GM12875 (cell line): Measurements from ENCODE around the gene GCK.

Experiments used
- H3K4me3 ChIP-seq: one replicate; pipeline ENCODE4 v1.5.1; 2011; ENCODE audit warnings: low read depth, low read length, control low read depth
- TF ChIP-seq, protein P1 (sequence below): IDR thresholded peaks from 2 replicates; pipeline ENCODE4 v1.5.1; 2011; ENCODE audit warnings: low read depth, mild to moderate bottlenecking, control low read depth, inconsistent platforms, low read length, moderate library complexity, borderline replicate concordance; ENCODE audit not compliant: insufficient read depth

GCK gene

DNA sequence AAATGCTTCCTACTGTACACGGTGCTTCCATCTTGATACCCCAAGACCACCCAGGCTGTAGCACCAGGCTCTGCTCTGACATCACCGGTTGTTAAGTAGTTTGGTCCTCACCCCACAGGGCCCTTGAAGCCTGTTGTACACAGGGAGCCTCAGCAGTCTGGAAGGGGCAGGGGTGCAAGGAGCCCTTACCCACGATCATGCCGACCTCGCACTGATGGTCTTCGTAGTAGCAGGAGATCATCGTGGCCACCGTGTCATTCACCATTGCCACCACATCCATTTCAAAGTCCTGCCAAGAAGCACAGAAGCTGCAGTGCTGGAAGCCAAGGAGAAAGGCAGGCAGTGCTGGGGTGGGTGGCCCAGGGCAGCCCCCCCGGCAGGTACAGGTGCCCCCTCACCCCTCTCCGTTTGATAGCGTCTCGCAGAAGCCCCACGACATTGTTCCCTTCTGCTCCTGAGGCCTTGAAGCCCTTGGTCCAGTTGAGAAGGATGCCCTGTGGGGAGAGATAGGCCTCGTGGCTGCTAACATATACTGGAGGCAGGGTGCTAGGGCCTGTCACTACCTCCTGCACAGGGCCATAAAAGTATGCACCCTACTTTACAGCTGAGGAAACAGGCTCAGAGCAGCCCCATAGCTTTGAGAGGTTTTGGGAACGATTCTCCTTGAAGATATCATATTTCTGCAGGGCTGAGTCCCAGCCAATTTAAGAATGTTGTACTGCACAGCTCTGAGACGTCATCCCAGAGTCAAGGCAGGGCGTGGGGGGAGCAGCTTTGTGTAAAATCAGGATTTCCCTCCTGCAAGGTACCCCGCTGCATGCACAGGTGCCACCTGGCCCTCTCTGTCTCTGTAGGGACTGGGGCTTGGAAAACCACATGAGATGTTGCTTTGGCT lies 39.4 kb downstream of the GCK start:
- no peak overlapping the region for H3K4me3 ChIP-seq
- TF ChIP-seq, protein P1, sequence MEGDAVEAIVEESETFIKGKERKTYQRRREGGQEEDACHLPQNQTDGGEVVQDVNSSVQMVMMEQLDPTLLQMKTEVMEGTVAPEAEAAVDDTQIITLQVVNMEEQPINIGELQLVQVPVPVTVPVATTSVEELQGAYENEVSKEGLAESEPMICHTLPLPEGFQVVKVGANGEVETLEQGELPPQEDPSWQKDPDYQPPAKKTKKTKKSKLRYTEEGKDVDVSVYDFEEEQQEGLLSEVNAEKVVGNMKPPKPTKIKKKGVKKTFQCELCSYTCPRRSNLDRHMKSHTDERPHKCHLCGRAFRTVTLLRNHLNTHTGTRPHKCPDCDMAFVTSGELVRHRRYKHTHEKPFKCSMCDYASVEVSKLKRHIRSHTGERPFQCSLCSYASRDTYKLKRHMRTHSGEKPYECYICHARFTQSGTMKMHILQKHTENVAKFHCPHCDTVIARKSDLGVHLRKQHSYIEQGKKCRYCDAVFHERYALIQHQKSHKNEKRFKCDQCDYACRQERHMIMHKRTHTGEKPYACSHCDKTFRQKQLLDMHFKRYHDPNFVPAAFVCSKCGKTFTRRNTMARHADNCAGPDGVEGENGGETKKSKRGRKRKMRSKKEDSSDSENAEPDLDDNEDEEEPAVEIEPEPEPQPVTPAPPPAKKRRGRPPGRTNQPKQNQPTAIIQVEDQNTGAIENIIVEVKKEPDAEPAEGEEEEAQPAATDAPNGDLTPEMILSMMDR = no peak

DNA sequence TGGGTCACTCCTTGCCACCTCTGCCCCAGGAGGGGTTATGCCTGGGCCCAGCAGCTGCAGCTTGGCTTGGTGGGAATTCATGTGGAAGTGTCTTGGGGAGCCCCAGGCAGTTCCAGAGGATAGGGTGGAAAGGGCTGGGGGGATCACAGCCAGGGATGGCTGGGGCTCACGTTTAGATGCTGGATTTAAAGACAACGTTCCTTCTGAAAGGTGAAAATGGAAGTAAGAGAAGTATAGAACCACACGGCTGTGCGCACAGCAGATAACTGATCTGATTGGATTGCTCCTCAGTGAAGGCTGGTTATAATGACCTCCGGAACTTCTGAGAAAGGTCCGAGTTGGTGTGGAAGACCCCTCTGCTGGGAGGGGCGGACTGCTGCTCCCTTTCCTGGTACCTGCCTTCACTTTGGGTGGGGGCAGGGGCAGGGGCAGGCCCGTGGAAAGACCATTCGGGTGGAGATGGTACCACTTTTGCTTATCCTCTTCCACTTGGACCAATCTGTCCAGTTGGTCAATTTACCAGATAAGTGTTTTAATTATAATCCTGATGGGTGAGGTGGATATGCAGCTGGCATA lies 40.2 kb downstream of the GCK start:
- TF ChIP-seq, protein P1 = no peak
- H3K4me3 ChIP-seq = no peak overlapping the region

DNA sequence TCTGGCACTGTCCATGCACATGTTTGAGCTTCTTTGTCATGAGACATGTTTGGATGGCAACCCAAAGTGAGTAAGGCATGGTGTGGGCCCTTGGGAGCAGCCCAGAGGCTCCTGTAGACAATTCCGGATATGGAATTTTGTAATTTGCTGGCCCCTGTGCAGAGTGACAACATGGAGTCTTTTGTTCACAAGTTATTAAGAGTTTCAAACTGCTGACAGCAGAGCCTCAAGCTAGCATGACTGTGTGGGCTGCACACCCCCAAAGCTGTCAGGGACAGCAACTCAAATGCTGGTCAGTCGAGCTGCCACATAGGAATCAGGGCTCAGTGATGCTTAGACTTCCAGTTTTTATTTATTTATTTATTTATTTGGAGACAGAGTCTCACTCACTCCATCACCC lies 41.1 kb downstream of the GCK start:
- TF ChIP-seq, protein P1 = no peak
- no peak overlapping the region for H3K4me3 ChIP-seq

DNA sequence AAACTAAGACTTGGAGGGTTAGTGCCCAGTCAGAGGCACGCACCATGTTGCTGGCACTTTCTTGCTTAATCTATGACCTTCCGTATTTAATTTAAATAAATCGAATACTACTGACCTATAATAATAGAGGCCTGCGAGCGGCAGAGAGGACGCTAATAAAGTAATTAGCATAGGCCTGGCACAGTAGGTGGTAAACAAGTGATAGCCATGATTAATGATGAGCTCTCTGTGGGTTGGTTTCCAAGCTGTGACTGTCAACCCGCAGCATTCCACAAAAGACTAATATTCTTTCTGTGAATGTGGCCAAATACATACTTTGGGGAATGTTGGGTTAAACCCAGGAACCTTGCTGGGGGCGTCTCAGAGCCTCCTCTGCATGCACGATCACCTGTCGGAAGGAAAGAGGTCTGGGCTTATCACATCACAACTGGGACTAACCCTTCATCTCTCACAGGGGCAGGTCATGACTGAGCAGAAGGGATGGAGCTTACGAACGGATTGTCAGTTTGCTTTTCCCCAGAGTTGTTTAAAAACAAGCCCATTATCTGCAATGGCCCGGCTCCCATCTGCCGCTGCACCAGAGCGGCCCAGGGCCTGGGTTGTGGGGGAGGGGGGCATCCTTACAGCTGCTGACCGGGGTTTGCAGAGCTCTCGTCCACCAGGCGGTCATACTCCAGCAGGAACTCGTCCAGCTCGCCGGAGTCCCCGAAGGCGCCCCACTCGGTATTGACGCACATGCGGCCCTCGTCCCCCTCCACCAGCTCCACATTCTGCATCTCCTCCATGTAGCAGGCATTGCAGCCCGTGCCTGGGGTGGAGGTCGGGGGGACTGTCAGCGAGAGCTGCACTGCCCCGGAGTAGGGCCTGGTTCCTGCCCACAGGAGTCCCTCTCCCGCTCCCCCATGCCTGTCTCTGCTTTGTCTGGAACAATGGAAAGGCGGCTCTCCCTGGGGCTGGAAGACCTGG lies 41.9 kb downstream of the GCK start:
- H3K4me3 ChIP-seq = no peak overlapping the region
- TF ChIP-seq, protein P1 = no peak

DNA sequence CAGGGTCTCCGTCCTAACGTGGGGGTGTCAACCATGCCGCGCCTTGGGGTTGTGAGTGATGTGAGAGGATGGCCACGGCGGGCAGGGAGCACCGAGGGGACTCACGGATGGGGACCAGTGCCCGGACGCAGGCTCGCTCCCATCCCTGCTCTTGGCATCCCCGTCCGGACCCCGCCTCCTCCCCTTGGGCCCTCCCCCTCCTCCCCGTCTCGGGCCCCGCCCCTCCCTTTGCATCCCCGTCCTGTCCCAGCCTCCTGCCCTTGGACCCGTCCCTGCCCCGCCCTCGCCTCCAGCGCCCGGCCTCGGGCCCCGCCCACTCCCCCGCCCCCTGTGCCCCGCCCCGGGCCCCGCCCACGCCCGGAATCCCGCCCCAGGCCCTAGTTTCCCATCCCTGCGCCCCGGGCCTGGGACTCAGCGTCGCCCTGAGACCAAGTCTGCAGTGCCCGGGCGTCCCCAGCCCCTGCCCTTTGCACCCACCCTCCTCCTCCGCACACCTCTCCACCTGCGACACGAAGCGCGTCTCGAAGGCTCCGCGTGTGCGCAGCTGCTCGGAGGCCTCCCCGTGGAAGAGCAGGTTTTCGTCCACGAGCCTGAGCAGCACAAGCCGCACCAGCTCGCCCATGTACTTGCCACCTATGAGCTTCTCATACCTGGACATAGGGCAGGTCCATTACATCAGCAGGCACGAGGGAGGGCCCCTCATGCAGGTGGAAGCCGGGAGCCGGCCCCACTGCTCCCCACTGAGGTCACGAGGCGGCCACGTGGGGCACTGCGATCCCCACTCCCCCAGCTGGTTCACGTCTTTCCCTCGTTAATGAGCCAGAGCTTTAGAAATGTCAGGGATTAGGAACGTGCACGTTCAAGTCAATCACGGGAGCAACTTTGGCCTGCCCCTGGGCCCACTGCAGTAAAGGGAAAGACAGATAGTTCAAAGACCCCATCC lies 43.0 kb downstream of the GCK start:
- TF ChIP-seq, protein P1 = no peak
- no peak overlapping the region for H3K4me3 ChIP-seq

DNA sequence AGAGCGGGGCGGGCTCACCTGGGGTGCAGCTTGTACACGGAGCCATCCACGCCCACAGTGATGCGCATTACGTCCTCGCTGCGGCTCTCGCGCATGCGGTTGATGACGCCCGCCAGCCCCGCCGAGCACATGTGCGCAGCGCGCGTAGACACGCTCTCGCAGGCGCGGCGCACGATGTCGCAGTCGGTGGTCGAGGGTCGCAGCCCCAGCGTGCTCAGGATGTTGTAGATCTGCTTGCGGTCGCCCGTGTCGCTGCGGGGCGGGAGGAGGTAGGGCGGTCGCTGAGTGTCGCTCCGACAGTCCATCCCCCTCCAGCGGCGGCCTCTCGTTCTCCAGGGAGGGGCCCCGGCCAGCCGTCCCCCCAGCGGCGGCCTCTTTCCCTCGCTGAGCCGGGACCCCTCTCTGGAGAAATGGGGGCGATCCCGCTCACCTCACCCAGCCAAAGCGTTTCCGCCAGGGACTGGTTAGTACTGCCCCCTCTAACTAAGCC lies 43.7 kb downstream of the GCK start:
- TF ChIP-seq, protein P1 = no peak
- no peak overlapping the region for H3K4me3 ChIP-seq
